A549 treated with Hydrocortisone at 1 μM for 4 hours (cell line): ENCODE results near the gene CCDC93. TPM values are rescaled to one million over a fixed set of nuclear protein-coding genes. Genes with fewer than 3 reads are reported as not detected.

Source experiments
- total RNA-seq: library from RNA; stranded (reverse); fragments of 200-300 nt; extraction: Qiagen RNA extraction; gene quantifications from 5 replicates; pipeline ENCODE4 v1.2.3, GENCODE V29; 2022

CCDC93 gene, protein sequence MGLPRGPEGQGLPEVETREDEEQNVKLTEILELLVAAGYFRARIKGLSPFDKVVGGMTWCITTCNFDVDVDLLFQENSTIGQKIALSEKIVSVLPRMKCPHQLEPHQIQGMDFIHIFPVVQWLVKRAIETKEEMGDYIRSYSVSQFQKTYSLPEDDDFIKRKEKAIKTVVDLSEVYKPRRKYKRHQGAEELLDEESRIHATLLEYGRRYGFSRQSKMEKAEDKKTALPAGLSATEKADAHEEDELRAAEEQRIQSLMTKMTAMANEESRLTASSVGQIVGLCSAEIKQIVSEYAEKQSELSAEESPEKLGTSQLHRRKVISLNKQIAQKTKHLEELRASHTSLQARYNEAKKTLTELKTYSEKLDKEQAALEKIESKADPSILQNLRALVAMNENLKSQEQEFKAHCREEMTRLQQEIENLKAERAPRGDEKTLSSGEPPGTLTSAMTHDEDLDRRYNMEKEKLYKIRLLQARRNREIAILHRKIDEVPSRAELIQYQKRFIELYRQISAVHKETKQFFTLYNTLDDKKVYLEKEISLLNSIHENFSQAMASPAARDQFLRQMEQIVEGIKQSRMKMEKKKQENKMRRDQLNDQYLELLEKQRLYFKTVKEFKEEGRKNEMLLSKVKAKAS
- total RNA-seq, result 11.5 to 16.9 TPM (median 13.2 TPM) in 5 replicates

DNA sequence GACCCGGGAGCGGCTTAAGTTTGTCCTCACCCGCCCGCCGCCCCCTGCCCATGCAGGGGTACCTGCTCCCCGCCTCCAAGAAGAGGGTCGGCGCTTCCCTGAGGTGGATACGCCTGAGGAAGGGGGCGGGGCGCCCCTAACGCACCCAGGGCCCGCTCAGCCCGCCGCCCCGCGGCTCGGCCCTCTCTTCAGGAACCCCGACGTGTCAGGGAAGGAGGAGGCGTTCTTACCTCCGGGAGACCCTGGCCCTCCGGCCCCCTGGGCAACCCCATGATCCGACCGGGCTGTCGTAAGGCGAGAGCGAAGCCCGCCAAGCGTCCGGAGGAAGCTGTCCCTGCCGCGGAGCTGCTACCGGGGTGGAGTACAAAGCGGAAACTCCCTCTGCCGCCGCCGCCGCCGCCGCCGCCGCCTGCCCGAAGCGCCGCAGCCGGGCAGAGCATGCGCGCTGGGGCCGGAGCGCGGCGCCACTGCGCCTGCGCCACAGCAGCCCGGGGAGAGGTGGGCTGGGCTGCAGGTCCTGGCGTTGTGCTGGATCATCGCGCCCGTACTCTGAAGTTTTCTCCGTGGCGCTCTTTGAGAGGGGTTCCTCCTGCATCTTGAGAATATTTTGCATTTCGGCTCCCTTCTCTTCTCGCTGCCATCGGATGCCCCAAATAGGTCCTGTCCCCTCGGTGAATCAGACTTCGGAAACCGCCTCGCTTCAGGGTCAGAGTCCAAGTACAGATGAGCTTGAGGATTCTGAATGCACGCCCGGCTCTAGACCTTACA, at the start of gene CCDC93:
TSS of gene CCDC93 (minus strand) at position 347 of the 768 bp plus-strand sequence. CDS start at position 272, 75 bp downstream.

Other genes starting within 250 kb of the CCDC93 start
- 59.4 to 86.8 TPM (median 68.4 TPM) in 5 replicates for gene DDX18, start 199.4 kb downstream of the CCDC93 start, total RNA-seq
- 9.5 to 15.2 TPM (median 12.0 TPM) in 5 replicates for gene INSIG2, start 74.4 kb upstream of the CCDC93 start, total RNA-seq